Motor neuron (in vitro differentiated cells): Measurements from ENCODE around the gene SEPTIN3. TPM values are rescaled to one million over a fixed set of nuclear protein-coding genes. Genes with fewer than 3 reads are reported as not detected.

ENCODE experiments used
- ATAC-seq, 8 experiments: fragments of 200-7000 bp; cut with Tn5 transposase; replicated peaks in 6 of 8; 2 replicates each; pipeline ENCODE4 v1.8.0; 2021; ENCODE audit warnings: mild to moderate bottlenecking in 8 of 8, moderate library complexity in 8 of 8
- H3K27ac ChIP-seq, 2 donors: fragments of 250-450 bp; sonication (Bioruptor Pico); 2 replicates each; pipeline ENCODE4 v1.9.0; 2021; ENCODE audit warnings: antibody characterized with exemption in 2 of 2, mild to moderate bottlenecking in 2 of 2, moderate library complexity in 1 of 2
- H3K4me1 ChIP-seq, 2 donors: fragments of 250-450 bp; sonication (Bioruptor Pico); replicated peaks in 1 of 2; 2 replicates each; pipeline ENCODE4 v1.6.1; 2021; ENCODE audit warnings: antibody characterized with exemption in 2 of 2, mild to moderate bottlenecking in 2 of 2, moderate library complexity in 1 of 2
- H3K4me3 ChIP-seq, 5 donors: fragments of 250-450 bp; sonication (Bioruptor Pico); 2 replicates each; pipeline ENCODE4 v1.9.0; 2021; ENCODE audit warnings: antibody characterized with exemption in 5 of 5, mild to moderate bottlenecking in 5 of 5, moderate library complexity in 4 of 5
- WGBS, 10 experiments: fragments of 450-650 bp; shearing (Covaris generic); methylation state at CpG; one replicate each; pipeline ENCODE4 v1.0.0; 2022; 5-methylcytosine and 5-hydroxymethylcytosine counted together
- in situ Hi-C, 9 experiments: fragments of 400-800 bp; cut with MboI; loops; one replicate each; pipeline ENCODE4 v1.15.0; 2021; ENCODE audit warnings: low sequenced_read_pairs in 9 of 9, low pct_unique_long_range_greater_than_20kb in 2 of 9; ENCODE audit not compliant: unreplicated experiment in 9 of 9
- total RNA-seq, 8 experiments: library from RNA; unstranded; fragments of 300-600 nt; gene quantifications; 2 replicates each; pipeline versions ENCODE4 v1.2.3 to v1.2.4, GENCODE V29; 2022

SEPTIN3 gene
- total RNA-seq, 8 experiments from 2014 or later = 0.92 to 119 (median 93.3) TPM

GRCh38 chr22:41966225-41966606 is 3.0 kb upstream of the SEPTIN3 start:
- in situ Hi-C loops = loop anchor here in 1 of 9 experiments (25.0 kb wide), 1 partner anchor 496 kb away; no protein-coding TSS in a partner anchor
- Histone ChIP-seq H3K27ac (no peak overlapping the region), H3K4me3 (no peak overlapping the region), H3K4me1 (peaks cover 3 to 10% of the 10 kb centered on the region in 2 donors)
- no peak for ATAC-seq
- 60 to 100% (median 100%) methylated on average over 1 to 2 of the region's 2 CpGs; no CpG with 5 or more reads in 7 of the 10 experiments for WGBS, 10 experiments

- Histone ChIP-seq H3K4me1 (peaks cover 3 to 10% of the 10 kb centered on the region in 2 donors), H3K4me3 (no peak overlapping the region), H3K27ac (no peak overlapping the region)
- WGBS, 10 experiments = 0 to 80% (median 43%) methylated on average over 1 to 8 of the region's 8 CpGs; no CpG with 5 or more reads in 3 of the 10 experiments
- peak in 6 of 8 experiments; percentile 12 to 96 (median 52) for ATAC-seq
- in situ Hi-C loops = loop anchor here in 1 of 9 experiments (25.0 kb wide), 1 partner anchor 496 kb away; no protein-coding TSS in a partner anchor
These were observed 2.5 kb upstream of the SEPTIN3 start for GRCh38 chr22:41966607-41967240.

GRCh38 chr22:41968601-41969000 is 642 bp upstream of the SEPTIN3 start:
- peak in 4 of 8 experiments; percentile 5 to 11 (median 6) for ATAC-seq
- 17 to 83% (median 62%) methylated on average over 1 to 5 of the region's 9 CpGs; no CpG with 5 or more reads in 3 of the 10 experiments for WGBS, 10 experiments
- in situ Hi-C loops = loop anchor here in 1 of 9 experiments (25.0 kb wide), 1 partner anchor 494 kb away; no protein-coding TSS in a partner anchor
- no peak overlapping the region for H3K27ac ChIP-seq
- no peak overlapping the region for H3K4me3 ChIP-seq
- peaks cover 3 to 9% of the 10 kb centered on the region in 2 donors for H3K4me1 ChIP-seq

GRCh38 chr22:41970601-41971000 is 1.4 kb downstream of the SEPTIN3 start:
- no peak for ATAC-seq
- peaks cover 3 to 5% of the 10 kb centered on the region in 2 donors for H3K4me1 ChIP-seq
- 0 to 100% (median 63%) methylated on average over 1 to 2 of the region's 2 CpGs; no CpG with 5 or more reads in 6 of the 10 experiments for WGBS, 10 experiments
- no peak overlapping the region for H3K4me3 ChIP-seq
- H3K27ac ChIP-seq = no peak overlapping the region
- in situ Hi-C loops = loop anchor here in 1 of 9 experiments (10.0 to 25.0 kb wide), 2 partner anchors 104 to 492 kb away; partner anchors contain the start of genes NAGA, PHETA2 and SMDT1

GRCh38 chr22:41971431-41971830 is 2.2 kb downstream of the SEPTIN3 start:
- no CpG with 5 or more reads among the region's 11 CpGs for WGBS, 10 experiments
- H3K4me1 ChIP-seq = peaks cover 7 to 8% of the 10 kb centered on the region in 2 donors
- no peak overlapping the region for H3K27ac ChIP-seq
- no peak for ATAC-seq
- in situ Hi-C loops = loop anchor here in 1 of 9 experiments (10.0 to 25.0 kb wide), 2 partner anchors 103 to 491 kb away; partner anchors contain the start of genes NAGA, PHETA2 and SMDT1
- no peak overlapping the region for H3K4me3 ChIP-seq

GRCh38 chr22:41974691-41975290 is 5.5 kb downstream of the SEPTIN3 start:
- Histone ChIP-seq H3K4me3 (no peak overlapping the region), H3K27ac (no peak overlapping the region), H3K4me1 (peaks cover 14 to 16% of the 10 kb centered on the region in 2 donors)
- in situ Hi-C loops = loop anchor here in 2 of 9 experiments (10.0 to 25.0 kb wide), 2 partner anchors 100 to 488 kb away; partner anchors contain the start of genes NAGA (in 1 of the 2), PHETA2 (in 1 of the 2) and SMDT1 (in 1 of the 2)
- WGBS, 10 experiments = 16 to 89% (median 67%) methylated on average over 2 to 10 of the region's 10 CpGs; no CpG with 5 or more reads in 2 of the 10 experiments
- ATAC-seq = no peak

GRCh38 chr22:41975299-41976069 is 6.2 kb downstream of the SEPTIN3 start:
- Histone ChIP-seq H3K4me1 (peaks cover 14 to 16% of the 10 kb centered on the region in 2 donors), H3K4me3 (peak overlapping the region in 2 of 5 donors; percentile 57 to 88), H3K27ac (no peak overlapping the region)
- no peak for ATAC-seq
- in situ Hi-C loops = loop anchor here in 2 of 9 experiments (10.0 to 25.0 kb wide), 2 partner anchors 99 to 487 kb away; partner anchors contain the start of genes NAGA (in 1 of the 2), PHETA2 (in 1 of the 2) and SMDT1 (in 1 of the 2)
- 0 to 77% (median 63%) methylated on average over 1 to 8 of the region's 12 CpGs; no CpG with 5 or more reads in 3 of the 10 experiments for WGBS, 10 experiments

- H3K4me3 ChIP-seq = peak overlapping the region; percentile 49 to 88 (median 58)
- 0% methylated on average over 1 of the region's 72 CpGs; no CpG with 5 or more reads in 8 of the 10 experiments for WGBS, 10 experiments
- peak; percentile 39 to 85 (median 76) for ATAC-seq
These were observed 7.0 kb downstream of the SEPTIN3 start for GRCh38 chr22:41976070-41976901.

GRCh38 chr22:41976961-41977566 is 7.8 kb downstream of the SEPTIN3 start:
- Histone ChIP-seq H3K4me3 (peak overlapping the region; percentile 49 to 88 (median 58)), H3K4me1 (peaks cover 14 to 16% of the 10 kb centered on the region in 2 donors), H3K27ac (peak overlapping the region; percentile 74)
- ATAC-seq = peak; percentile 6 to 69 (median 52)
- in situ Hi-C loops = loop anchor here in 2 of 9 experiments (10.0 to 25.0 kb wide), 2 partner anchors 98 to 485 kb away; partner anchors contain the start of genes NAGA (in 1 of the 2), PHETA2 (in 1 of the 2) and SMDT1 (in 1 of the 2)
- WGBS, 10 experiments = 0 to 10% methylated on average over 2 of the region's 46 CpGs; no CpG with 5 or more reads in 8 of the 10 experiments

More at GRCh38 chr22:41976070-41976901, 7.0 kb downstream of the SEPTIN3 start:
- Histone ChIP-seq H3K4me1 (peaks cover 14 to 16% of the 10 kb centered on the region in 2 donors), H3K27ac (peak overlapping the region; percentile 74)
- in situ Hi-C loops = loop anchor here in 2 of 9 experiments (10.0 to 25.0 kb wide), 2 partner anchors 99 to 486 kb away; partner anchors contain the start of genes NAGA (in 1 of the 2), PHETA2 (in 1 of the 2) and SMDT1 (in 1 of the 2)

- no peak overlapping the region for H3K27ac ChIP-seq
- in situ Hi-C loops = loop anchor here in 2 of 9 experiments (10.0 to 25.0 kb wide), 2 partner anchors 96 to 484 kb away; partner anchors contain the start of genes NAGA (in 1 of the 2), PHETA2 (in 1 of the 2) and SMDT1 (in 1 of the 2)
These were observed 9.5 kb downstream of the SEPTIN3 start for GRCh38 chr22:41978732-41979131.

More at GRCh38 chr22:41978732-41979131, 9.5 kb downstream of the SEPTIN3 start:
- peaks cover 14 to 16% of the 10 kb centered on the region in 2 donors for H3K4me1 ChIP-seq
- ATAC-seq = no peak
- peak overlapping the region in 2 of 5 donors; percentile 70 to 88 for H3K4me3 ChIP-seq
- WGBS, 10 experiments = no CpG with 5 or more reads among the region's 1 CpG
